ENCODE data around the gene DPT. TPM values are rescaled to one million over a fixed set of nuclear protein-coding genes. Genes with fewer than 3 reads are reported as not detected.

Gene DPT
- total RNA-seq, 2 donors from 2014 or later = not detected

GRCh38 chr1:168742386-168742785 lies 13.4 kb upstream of the DPT start:
- H3K9me3 Mint-ChIP-seq = no peaks in the 10 kb centered on the region
- no peaks in the 10 kb centered on the region for H3K27me3 Mint-ChIP-seq (ENCODE audit: insufficient read depth)
- H3K9me3 ChIP-seq (ENCODE audit: control insufficient read depth, low read length) = no peaks in the 10 kb centered on the region
- H3K36me3 Mint-ChIP-seq (ENCODE audit: low read depth) = no peaks in the 10 kb centered on the region
- peaks cover 5% of the 10 kb centered on the region for H3K4me1 Mint-ChIP-seq
- 95% methylated on average over 1 of the region's 1 CpG; no CpG with 5 or more reads in 1 of the 2 experiments for WGBS, 2 experiments (ENCODE audit: insufficient coverage in 1 of 2, insufficient read length in 1 of 2)
- TF ChIP-seq CTCF (conservative IDR thresholded peaks at IDR 0.05) = no peak
- H3K9ac ChIP-seq (ENCODE audit: extremely low read depth, low read length, poor library complexity, severe bottlenecking) = no peak overlapping the region
- H3K36me3 ChIP-seq (ENCODE audit: control insufficient read depth, insufficient read depth, low read length) = no peaks in the 10 kb centered on the region
- no peak overlapping the region for H3K27ac ChIP-seq (ENCODE audit: low read depth, low read length)
- no peak for DNase-seq
- H3K27ac Mint-ChIP-seq = no peak overlapping the region
- H3K4me3 ChIP-seq (ENCODE audit: low read length) = no peak overlapping the region
- H3K4me1 ChIP-seq (ENCODE audit: control insufficient read depth, insufficient read depth, low read length) = no peaks in the 10 kb centered on the region
- H3K27me3 ChIP-seq (ENCODE audit: control insufficient read depth, insufficient read depth, low read length, poor library complexity, severe bottlenecking) = no peaks in the 10 kb centered on the region
- H3K4me3 Mint-ChIP-seq = no peak overlapping the region

GRCh38 chr1:168739908-168740307 lies 10.9 kb upstream of the DPT start:
- WGBS, 2 experiments (ENCODE audit: insufficient coverage in 1 of 2, insufficient read length in 1 of 2) = 92 to 93% methylated on average over 3 to 4 of the region's 4 CpGs
- H3K27ac Mint-ChIP-seq = no peak overlapping the region
- peaks cover 11% of the 10 kb centered on the region for H3K27me3 Mint-ChIP-seq (ENCODE audit: insufficient read depth)
- no peak overlapping the region for H3K4me3 Mint-ChIP-seq
- no peak for DNase-seq
- H3K9me3 ChIP-seq (ENCODE audit: control insufficient read depth, low read length) = no peaks in the 10 kb centered on the region
- no peaks in the 10 kb centered on the region for H3K27me3 ChIP-seq (ENCODE audit: control insufficient read depth, insufficient read depth, low read length, poor library complexity, severe bottlenecking)
- peaks cover 5% of the 10 kb centered on the region for H3K4me1 Mint-ChIP-seq
- no peak overlapping the region for H3K9ac ChIP-seq (ENCODE audit: extremely low read depth, low read length, poor library complexity, severe bottlenecking)
- no peak for TF ChIP-seq CTCF (conservative IDR thresholded peaks at IDR 0.05)
- no peaks in the 10 kb centered on the region for H3K4me1 ChIP-seq (ENCODE audit: control insufficient read depth, insufficient read depth, low read length)
- no peaks in the 10 kb centered on the region for H3K9me3 Mint-ChIP-seq
- H3K36me3 ChIP-seq (ENCODE audit: control insufficient read depth, insufficient read depth, low read length) = no peaks in the 10 kb centered on the region
- no peaks in the 10 kb centered on the region for H3K36me3 Mint-ChIP-seq (ENCODE audit: low read depth)
- no peak overlapping the region for H3K4me3 ChIP-seq (ENCODE audit: low read length)
- H3K27ac ChIP-seq (ENCODE audit: low read depth, low read length) = no peak overlapping the region

- TF ChIP-seq CTCF (conservative IDR thresholded peaks at IDR 0.05) = no peak
- Mint-ChIP-seq H3K4me1 (peaks cover 5% of the 10 kb centered on the region), H3K36me3 (ENCODE audit: low read depth) (no peaks in the 10 kb centered on the region), H3K27me3 (ENCODE audit: insufficient read depth) (peaks cover 15% of the 10 kb centered on the region), H3K27ac (no peak overlapping the region), H3K4me3 (no peak overlapping the region), H3K9me3 (no peaks in the 10 kb centered on the region)
- H3K4me3 ChIP-seq (ENCODE audit: low read length) = no peak overlapping the region
- no peaks in the 10 kb centered on the region for H3K27me3 ChIP-seq (ENCODE audit: control insufficient read depth, insufficient read depth, low read length, poor library complexity, severe bottlenecking)
- H3K4me1 ChIP-seq (ENCODE audit: control insufficient read depth, insufficient read depth, low read length) = peaks cover 4% of the 10 kb centered on the region
- no peak for DNase-seq
- H3K9me3 ChIP-seq (ENCODE audit: control insufficient read depth, low read length) = no peaks in the 10 kb centered on the region
- H3K36me3 ChIP-seq (ENCODE audit: control insufficient read depth, insufficient read depth, low read length) = no peaks in the 10 kb centered on the region
- no peak overlapping the region for H3K9ac ChIP-seq (ENCODE audit: extremely low read depth, low read length, poor library complexity, severe bottlenecking)
- no peak overlapping the region for H3K27ac ChIP-seq (ENCODE audit: low read depth, low read length)
- WGBS, 2 experiments (ENCODE audit: insufficient coverage in 1 of 2, insufficient read length in 1 of 2) = 88 to 94% methylated on average over 6 of the region's 6 CpGs
These were observed 7.5 kb upstream of the DPT start for GRCh38 chr1:168736520-168736919.
